Thoracic aorta (tissue), 2 donors: ENCODE measurements around the gene ICAM2. TPM values are rescaled to one million over a fixed set of nuclear protein-coding genes. Genes with fewer than 3 reads are reported as not detected.

Source experiments
- ATAC-seq: fragments of 150-250 bp; one replicate; pipeline ENCODE4 v1.8.0; 2017; ENCODE audit warnings: low read depth; ENCODE audit not compliant: insufficient number of reproducible peaks, low FRiP score
- DNase-seq: peaks from one replicate; pipeline ENCODE4 v3.0.0-alpha.2; 2020; ENCODE audit warnings: low spot score
- H3K27ac ChIP-seq, 2 donors: fragments of 200-600 bp; sonication (generic); 1 replicate in 1 of 2; 2 replicates in 1 of 2; pipeline ENCODE4 v1.5.1; 2016; ENCODE audit warnings: mild to moderate bottlenecking in 2 of 2, moderate library complexity in 2 of 2
- H3K27me3 ChIP-seq: fragments of 200-600 bp; sonication (generic); replicated peaks from 2 replicates; pipeline ENCODE4 v1.6.0; 2016; ENCODE audit warnings: mild to moderate bottlenecking; ENCODE audit not compliant: insufficient read depth
- H3K36me3 ChIP-seq: fragments of 200-600 bp; sonication (generic); one replicate; pipeline ENCODE4 v1.5.1; 2016
- H3K4me1 ChIP-seq, 2 donors: fragments of 200-600 bp; sonication (generic); 1 replicate in 1 of 2; 2 replicates in 1 of 2; pipeline versions ENCODE4 v1.5.1 to v1.6.0; 2016; ENCODE audit warnings: low read depth in 2 of 2, mild to moderate bottlenecking in 1 of 2; ENCODE audit not compliant: control insufficient read depth in 1 of 2
- H3K4me3 ChIP-seq: fragments of 200-600 bp; sonication (generic); 2 replicates; pipeline ENCODE4 v1.5.1; 2016; ENCODE audit warnings: mild to moderate bottlenecking
- H3K9me3 ChIP-seq: fragments of 200-600 bp; sonication (generic); 2 replicates; pipeline ENCODE4 v1.5.1; 2016
- CTCF ChIP-seq: fragments of 200-600 bp; sonication (generic); IDR thresholded peaks from one replicate; pipeline ENCODE4 v1.5.1; 2019; ENCODE audit warnings: antibody characterized with exemption
- total RNA-seq, 2 donors: library from RNA; depleted of rRNA; stranded (reverse); fragments of >200 nt; gene quantifications; one replicate each; pipeline versions ENCODE4 v1.1.0 to v1.2.3, GENCODE V29; 2016

ICAM2 gene
- total RNA-seq, 2 donors from 2014 or later: 41.6 to 46.6 TPM

DNA sequence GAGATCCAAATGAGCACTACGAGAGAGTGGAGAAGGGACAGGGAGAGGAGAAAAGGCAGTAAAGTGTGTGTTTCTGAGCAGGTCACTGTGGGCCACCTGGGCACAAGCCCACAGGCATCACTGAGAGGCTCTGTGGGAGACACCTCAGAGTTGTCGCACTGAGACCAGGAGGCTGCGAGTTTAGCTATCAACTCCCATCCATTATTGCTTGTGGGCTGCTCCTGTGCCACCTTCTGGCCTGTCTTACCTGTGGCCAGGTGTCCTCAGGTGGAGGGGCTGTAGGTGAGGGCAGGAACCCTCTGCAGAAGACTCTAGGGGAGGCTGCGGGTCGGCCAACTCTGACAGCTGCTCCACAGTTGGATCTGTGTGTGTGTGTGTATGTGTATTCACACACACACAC, 24.8 kb downstream of the ICAM2 start:
- Histone ChIP-seq H3K36me3 (no peaks in the 10 kb centered on the region), H3K27me3 (no peaks in the 10 kb centered on the region), H3K4me1 (peaks cover 2 to 15% of the 10 kb centered on the region in 2 donors), H3K27ac (no peak overlapping the region), H3K9me3 (no peaks in the 10 kb centered on the region), H3K4me3 (no peak overlapping the region)
- ATAC-seq (no peak), DNase-seq (no peak)
- TF ChIP-seq CTCF: no peak

DNA sequence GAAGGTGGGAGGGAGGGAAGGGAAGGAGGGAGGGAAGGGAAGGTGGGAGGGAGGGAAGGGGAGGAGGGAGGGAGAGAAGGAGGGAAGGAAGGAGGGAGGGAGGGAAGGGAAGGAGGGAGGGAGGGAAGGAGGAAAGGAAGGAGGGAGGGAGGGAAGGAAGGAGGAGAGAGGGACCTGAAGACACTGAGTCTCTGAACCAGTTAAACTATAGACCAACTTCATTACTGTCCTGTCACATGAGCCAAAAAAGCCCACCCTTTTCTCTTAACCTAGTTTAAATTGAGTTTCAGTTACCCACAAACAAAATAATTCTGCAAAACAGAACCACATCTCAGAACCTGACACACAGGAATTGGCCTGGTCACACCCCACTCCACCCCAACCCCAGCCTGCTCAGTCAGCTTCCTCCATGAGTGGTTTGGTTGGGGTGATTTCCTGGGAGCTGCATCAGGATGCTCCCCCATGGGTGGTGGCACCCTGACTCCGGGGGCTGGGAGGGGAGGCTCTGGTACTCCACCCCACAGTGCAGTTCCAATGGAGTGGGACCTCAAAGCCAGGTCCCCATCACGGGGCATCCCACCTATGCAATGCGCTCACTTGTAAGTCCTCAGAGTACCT, 27.0 kb downstream of the ICAM2 start:
- DNase-seq: no peak
- ATAC-seq: no peak
- H3K27me3 ChIP-seq: no peaks in the 10 kb centered on the region

DNA sequence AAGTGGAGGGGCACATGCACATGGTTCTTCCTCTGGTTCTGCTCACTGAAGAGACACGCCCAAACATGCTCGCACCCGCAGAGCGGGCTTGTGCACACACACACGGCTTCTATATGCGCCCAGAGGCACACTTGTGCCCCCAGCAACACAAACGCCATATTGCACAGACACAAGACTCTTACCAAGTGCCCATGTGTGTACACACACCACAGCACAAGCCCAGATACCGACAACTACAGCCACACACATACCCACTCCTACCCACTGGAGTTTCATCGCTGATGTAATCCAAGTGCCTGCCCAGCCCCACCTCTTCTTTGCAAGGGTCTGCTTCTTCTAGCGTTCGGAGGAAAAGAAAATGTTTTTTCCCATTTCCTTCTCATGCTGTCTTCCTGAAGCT, 28.8 kb downstream of the ICAM2 start:
- Histone ChIP-seq H3K9me3 (no peaks in the 10 kb centered on the region), H3K4me1 (peaks cover 0 to 15% of the 10 kb centered on the region in 2 donors), H3K36me3 (no peaks in the 10 kb centered on the region), H3K27ac (no peak overlapping the region), H3K27me3 (no peaks in the 10 kb centered on the region), H3K4me3 (no peak overlapping the region)
- TF ChIP-seq CTCF: no peak
- DNase-seq (no peak), ATAC-seq (no peak)

More for the DNA sequence above, 27.0 kb downstream of the ICAM2 start:
- Histone ChIP-seq H3K9me3 (no peaks in the 10 kb centered on the region), H3K36me3 (no peaks in the 10 kb centered on the region), H3K27ac (no peak overlapping the region), H3K4me3 (no peak overlapping the region), H3K4me1 (peaks cover 2 to 17% of the 10 kb centered on the region in 2 donors)
- no peak for TF ChIP-seq CTCF

- no peak overlapping the region for H3K4me3 ChIP-seq
- peaks cover 2 to 28% of the 10 kb centered on the region in 2 donors for H3K4me1 ChIP-seq
- ATAC-seq: no peak
- H3K27me3 ChIP-seq: no peaks in the 10 kb centered on the region
- no peak for DNase-seq
- H3K9me3 ChIP-seq: no peaks in the 10 kb centered on the region
- no peak for TF ChIP-seq CTCF
- H3K27ac ChIP-seq: no peak overlapping the region
- no peaks in the 10 kb centered on the region for H3K36me3 ChIP-seq
These were observed 30.6 kb downstream of the ICAM2 start for GRCh38 chr17:63989622-63990345.

DNA sequence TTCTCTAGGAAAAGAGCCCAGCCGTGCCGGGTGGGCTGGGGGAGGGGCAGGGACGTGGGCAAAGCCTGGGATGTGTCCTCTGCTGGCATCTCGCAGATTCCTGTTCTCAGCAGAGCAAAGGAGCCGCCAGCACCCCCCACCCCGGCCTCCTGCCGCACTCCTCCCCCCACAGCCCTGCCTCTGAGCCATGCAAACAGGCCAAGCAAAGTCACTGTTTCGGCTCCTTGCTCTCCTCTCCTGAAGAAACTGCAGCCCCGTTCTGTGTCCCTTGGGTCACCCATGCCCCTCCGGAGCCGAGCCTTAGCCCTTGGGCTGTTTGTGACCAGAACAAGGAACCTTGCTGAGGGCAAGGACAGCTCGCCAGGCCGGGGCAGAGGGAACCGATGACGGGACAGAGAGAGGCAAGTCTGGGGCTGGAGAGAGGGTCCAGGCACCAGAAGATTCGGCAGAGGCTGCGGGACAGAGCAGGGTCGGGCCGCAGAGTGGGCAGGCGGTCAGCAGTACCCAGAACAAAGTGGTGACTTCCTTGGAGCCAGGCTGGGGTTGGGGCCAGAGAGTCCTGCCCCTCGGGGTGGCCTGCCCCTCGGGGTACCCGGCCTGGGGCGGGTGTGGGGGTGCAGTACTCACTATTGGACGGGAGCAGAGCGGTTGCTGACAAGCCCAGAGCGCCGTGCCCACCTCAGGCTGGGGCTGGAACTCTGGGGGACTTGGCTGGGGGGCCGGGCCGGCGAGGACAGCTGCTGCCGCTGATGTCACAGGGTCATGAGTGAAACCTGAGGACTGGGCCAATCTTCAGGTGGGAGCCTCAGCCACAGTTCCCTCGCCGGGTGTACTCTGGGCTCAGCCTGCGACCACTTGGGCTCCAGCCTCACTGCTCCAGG, 31.5 kb downstream of the ICAM2 start:
- Histone ChIP-seq H3K4me3 (peak overlapping the region; percentile 24), H3K27ac (no peak overlapping the region), H3K27me3 (no peaks in the 10 kb centered on the region), H3K9me3 (no peaks in the 10 kb centered on the region), H3K4me1 (peaks cover 8 to 36% of the 10 kb centered on the region in 2 donors), H3K36me3 (no peaks in the 10 kb centered on the region)
- TF ChIP-seq CTCF: no peak
- no peak for ATAC-seq
- DNase-seq: no peak
